ENCODE measurements around the gene LAMA5. TPM values are rescaled to one million over a fixed set of nuclear protein-coding genes. Genes with fewer than 3 reads are reported as not detected.
A peak's percentile ranks its signal among the peaks of the same experiment; 100 is the strongest.

The LAMA5 gene
- total RNA-seq, 1 experiment from 2014 or later: 61.0 TPM

- H3K36me3 ChIP-seq (replicated peaks; ENCODE audit: control insufficient read depth, insufficient read depth, low read length): peaks cover 28% of the 10 kb centered on the region
- DNase-seq: no peak
- no peak overlapping the region for H3K4me3 ChIP-seq (ENCODE audit: insufficient read depth, low read depth, low read length)
- no peaks in the 10 kb centered on the region for H3K27me3 ChIP-seq (ENCODE audit: control insufficient read depth, insufficient read depth, low read length)
Measured at GRCh38 chr20:62282877-62283503, 84.1 kb downstream of the LAMA5 start.

- Histone ChIP-seq H3K4me3 (ENCODE audit: insufficient read depth, low read depth, low read length) (no peak overlapping the region), H3K27me3 (ENCODE audit: control insufficient read depth, insufficient read depth, low read length) (no peaks in the 10 kb centered on the region), H3K36me3 (replicated peaks; ENCODE audit: control insufficient read depth, insufficient read depth, low read length) (peaks cover 28% of the 10 kb centered on the region)
- no peak for DNase-seq
Measured at GRCh38 chr20:62282103-62282502, 85.0 kb downstream of the LAMA5 start.

GRCh38 chr20:62281161-62281933 lies 85.8 kb downstream of the LAMA5 start:
- DNase-seq: no peak
- Histone ChIP-seq H3K27me3 (ENCODE audit: control insufficient read depth, insufficient read depth, low read length) (no peaks in the 10 kb centered on the region), H3K4me3 (ENCODE audit: insufficient read depth, low read depth, low read length) (no peak overlapping the region), H3K36me3 (replicated peaks; ENCODE audit: control insufficient read depth, insufficient read depth, low read length) (peaks cover 26% of the 10 kb centered on the region)

- Histone ChIP-seq H3K36me3 (replicated peaks; ENCODE audit: control insufficient read depth, insufficient read depth, low read length) (peaks cover 22% of the 10 kb centered on the region), H3K27me3 (ENCODE audit: control insufficient read depth, insufficient read depth, low read length) (no peaks in the 10 kb centered on the region), H3K4me3 (ENCODE audit: insufficient read depth, low read depth, low read length) (no peak overlapping the region)
- no peak for DNase-seq
Measured at GRCh38 chr20:62280303-62280702, 86.8 kb downstream of the LAMA5 start.

GRCh38 chr20:62277253-62277652 lies 89.9 kb downstream of the LAMA5 start:
- Histone ChIP-seq H3K4me3 (ENCODE audit: insufficient read depth, low read depth, low read length) (no peak overlapping the region), H3K27me3 (ENCODE audit: control insufficient read depth, insufficient read depth, low read length) (no peaks in the 10 kb centered on the region), H3K36me3 (replicated peaks; ENCODE audit: control insufficient read depth, insufficient read depth, low read length) (peaks cover 32% of the 10 kb centered on the region)
- no peak for DNase-seq

GRCh38 chr20:62276439-62276838 lies 90.7 kb downstream of the LAMA5 start:
- no peak overlapping the region for H3K4me3 ChIP-seq (ENCODE audit: insufficient read depth, low read depth, low read length)
- no peaks in the 10 kb centered on the region for H3K27me3 ChIP-seq (ENCODE audit: control insufficient read depth, insufficient read depth, low read length)
- peaks cover 30% of the 10 kb centered on the region for H3K36me3 ChIP-seq (replicated peaks; ENCODE audit: control insufficient read depth, insufficient read depth, low read length)
- no peak for DNase-seq

- no peak overlapping the region for H3K4me3 ChIP-seq (ENCODE audit: insufficient read depth, low read depth, low read length)
- H3K27me3 ChIP-seq (ENCODE audit: control insufficient read depth, insufficient read depth, low read length): no peaks in the 10 kb centered on the region
- peaks cover 24% of the 10 kb centered on the region for H3K36me3 ChIP-seq (replicated peaks; ENCODE audit: control insufficient read depth, insufficient read depth, low read length)
- DNase-seq: no peak
Measured at GRCh38 chr20:62275219-62275618, 91.9 kb downstream of the LAMA5 start.

GRCh38 chr20:62274332-62274950 lies 92.7 kb downstream of the LAMA5 start:
- DNase-seq: no peak
- Histone ChIP-seq H3K4me3 (ENCODE audit: insufficient read depth, low read depth, low read length) (no peak overlapping the region), H3K27me3 (ENCODE audit: control insufficient read depth, insufficient read depth, low read length) (no peaks in the 10 kb centered on the region), H3K36me3 (replicated peaks; ENCODE audit: control insufficient read depth, insufficient read depth, low read length) (peaks cover 18% of the 10 kb centered on the region)

GRCh38 chr20:62273416-62273815 lies 93.7 kb downstream of the LAMA5 start:
- DNase-seq: no peak
- Histone ChIP-seq H3K27me3 (ENCODE audit: control insufficient read depth, insufficient read depth, low read length) (no peaks in the 10 kb centered on the region), H3K4me3 (ENCODE audit: insufficient read depth, low read depth, low read length) (no peak overlapping the region), H3K36me3 (replicated peaks; ENCODE audit: control insufficient read depth, insufficient read depth, low read length) (peaks cover 12% of the 10 kb centered on the region)

- Histone ChIP-seq H3K27me3 (ENCODE audit: control insufficient read depth, insufficient read depth, low read length) (no peaks in the 10 kb centered on the region), H3K36me3 (replicated peaks; ENCODE audit: control insufficient read depth, insufficient read depth, low read length) (peaks cover 12% of the 10 kb centered on the region), H3K4me3 (ENCODE audit: insufficient read depth, low read depth, low read length) (no peak overlapping the region)
- DNase-seq: peak; percentile 67
Measured at GRCh38 chr20:62272200-62272599, 94.9 kb downstream of the LAMA5 start.

GRCh38 chr20:62269871-62270270 lies 97.2 kb downstream of the LAMA5 start:
- Histone ChIP-seq H3K36me3 (replicated peaks; ENCODE audit: control insufficient read depth, insufficient read depth, low read length) (peaks cover 14% of the 10 kb centered on the region), H3K4me3 (ENCODE audit: insufficient read depth, low read depth, low read length) (no peak overlapping the region), H3K27me3 (ENCODE audit: control insufficient read depth, insufficient read depth, low read length) (no peaks in the 10 kb centered on the region)
- DNase-seq: no peak

GRCh38 chr20:62269378-62269777 lies 97.7 kb downstream of the LAMA5 start:
- Histone ChIP-seq H3K27me3 (ENCODE audit: control insufficient read depth, insufficient read depth, low read length) (no peaks in the 10 kb centered on the region), H3K4me3 (ENCODE audit: insufficient read depth, low read depth, low read length) (no peak overlapping the region), H3K36me3 (replicated peaks; ENCODE audit: control insufficient read depth, insufficient read depth, low read length) (peaks cover 16% of the 10 kb centered on the region)
- no peak for DNase-seq

GRCh38 chr20:62268228-62268900 lies 98.7 kb downstream of the LAMA5 start:
- no peak overlapping the region for H3K4me3 ChIP-seq (ENCODE audit: insufficient read depth, low read depth, low read length)
- DNase-seq: no peak
- H3K27me3 ChIP-seq (ENCODE audit: control insufficient read depth, insufficient read depth, low read length): no peaks in the 10 kb centered on the region
- peaks cover 15% of the 10 kb centered on the region for H3K36me3 ChIP-seq (replicated peaks; ENCODE audit: control insufficient read depth, insufficient read depth, low read length)

- Histone ChIP-seq H3K36me3 (replicated peaks; ENCODE audit: control insufficient read depth, insufficient read depth, low read length) (peaks cover 10% of the 10 kb centered on the region), H3K27me3 (ENCODE audit: control insufficient read depth, insufficient read depth, low read length) (no peaks in the 10 kb centered on the region), H3K4me3 (ENCODE audit: insufficient read depth, low read depth, low read length) (no peak overlapping the region)
- no peak for DNase-seq
Measured at GRCh38 chr20:62267543-62267942, 99.6 kb downstream of the LAMA5 start.

Measured in H7 (cell line).